H9 (cell line): ENCODE measurements around the gene KCTD5. TPM values are rescaled to one million over a fixed set of nuclear protein-coding genes. Genes with fewer than 3 reads are reported as not detected.

Experiments used
- DNase-seq: peaks from one replicate; pipeline ENCODE4 v3.0.0-alpha.2; 2017
- H2AFZ ChIP-seq: one replicate; pipeline ENCODE4 v1.6.1; 2013; ENCODE audit warnings: mild to moderate bottlenecking, low read length, control low read depth, moderate library complexity
- H2AK5ac ChIP-seq: 2 replicates; pipeline ENCODE4 v1.6.1; 2013; ENCODE audit warnings: low read length, control low read depth, mixed read lengths; ENCODE audit not compliant: insufficient read length
- H2BK120ac ChIP-seq: one replicate; pipeline ENCODE4 v1.6.1; 2013; ENCODE audit warnings: low read depth, mild to moderate bottlenecking, low read length, control low read depth, inconsistent platforms; ENCODE audit not compliant: poor library complexity, severe bottlenecking
- H2BK12ac ChIP-seq: 2 replicates; pipeline ENCODE4 v1.6.1; 2013; ENCODE audit warnings: low read length, control low read depth, mixed read lengths, low read depth; ENCODE audit not compliant: insufficient read length
- H2BK15ac ChIP-seq: 2 replicates; pipeline ENCODE4 v1.6.1; 2013; ENCODE audit warnings: low read depth, low read length, control low read depth
- H2BK20ac ChIP-seq: one replicate; pipeline ENCODE4 v1.6.1; 2013; ENCODE audit warnings: low read depth, mild to moderate bottlenecking, low read length, control low read depth, inconsistent platforms; ENCODE audit not compliant: poor library complexity, severe bottlenecking
- H2BK5ac ChIP-seq: 2 replicates; pipeline ENCODE4 v1.6.1; 2013; ENCODE audit warnings: low read length, control low read depth, mixed read lengths; ENCODE audit not compliant: insufficient read length
- H3K14ac ChIP-seq: 2 replicates; pipeline ENCODE4 v1.6.1; 2013; ENCODE audit warnings: low read length, control low read depth; ENCODE audit not compliant: insufficient read depth
- H3K18ac ChIP-seq: 2 replicates; pipeline ENCODE4 v1.6.1; 2013; ENCODE audit warnings: low read depth, mild to moderate bottlenecking, mixed read lengths, low read length, control low read depth; ENCODE audit not compliant: insufficient read length
- H3K23ac ChIP-seq: 2 replicates; pipeline ENCODE4 v1.6.1; 2013; ENCODE audit warnings: low read length, control low read depth, mixed read lengths, low read depth; ENCODE audit not compliant: insufficient read length
- H3K23me2 ChIP-seq: 2 replicates; pipeline ENCODE4 v1.6.1; 2013; ENCODE audit warnings: low read depth, mild to moderate bottlenecking, mixed read lengths, low read length, control low read depth; ENCODE audit not compliant: insufficient read length, poor library complexity, severe bottlenecking
- H3K27ac ChIP-seq: 2 replicates; pipeline ENCODE4 v1.5.1; 2013; ENCODE audit warnings: low read length, control low read depth, mixed read lengths, low read depth; ENCODE audit not compliant: insufficient read length
- H3K27me3 ChIP-seq: 2 replicates; pipeline ENCODE4 v1.6.1; 2013; ENCODE audit warnings: low read length, control low read depth, inconsistent platforms; ENCODE audit not compliant: insufficient read depth
- H3K4ac ChIP-seq: 2 replicates; pipeline ENCODE4 v1.6.1; 2013; ENCODE audit warnings: low read depth, mild to moderate bottlenecking, control low read depth, inconsistent platforms, low read length, moderate library complexity
- H3K4me1 ChIP-seq: 2 replicates; pipeline ENCODE4 v1.6.1; 2013; ENCODE audit warnings: low read length, control low read depth, inconsistent platforms; ENCODE audit not compliant: insufficient read depth
- H3K4me2 ChIP-seq: 2 replicates; pipeline ENCODE4 v1.6.1; 2013; ENCODE audit warnings: low read length, control low read depth, mixed read lengths; ENCODE audit not compliant: insufficient read length, insufficient read depth
- H3K56ac ChIP-seq: 2 replicates; pipeline ENCODE4 v1.6.1; 2013; ENCODE audit warnings: low read depth, mild to moderate bottlenecking, mixed read lengths, low read length, control low read depth; ENCODE audit not compliant: insufficient read length
- H3K79me1 ChIP-seq: 2 replicates; pipeline ENCODE4 v1.6.1; 2013; ENCODE audit warnings: low read depth, mild to moderate bottlenecking, moderate library complexity, low read length, control low read depth, inconsistent platforms; ENCODE audit not compliant: insufficient read depth, poor library complexity, severe bottlenecking
- H3K79me2 ChIP-seq: 2 replicates; pipeline ENCODE4 v1.6.1; 2013; ENCODE audit warnings: low read length, control low read depth, inconsistent platforms; ENCODE audit not compliant: insufficient read depth
- H3K9ac ChIP-seq: 2 replicates; pipeline ENCODE4 v1.6.1; 2013; ENCODE audit warnings: low read length, control low read depth, mixed read lengths; ENCODE audit not compliant: insufficient read length; ENCODE audit errors: extremely low read depth
- H3K9me3 ChIP-seq: one replicate; pipeline ENCODE4 v1.6.1; 2013; ENCODE audit warnings: low read depth, low read length, inconsistent platforms; ENCODE audit not compliant: control insufficient read depth
- H3T11ph ChIP-seq: one replicate; pipeline ENCODE4 v1.6.1; 2013; ENCODE audit warnings: mild to moderate bottlenecking, low read length, control low read depth, inconsistent platforms
- H4K20me1 ChIP-seq: one replicate; pipeline ENCODE4 v1.6.1; 2013; ENCODE audit not compliant: control insufficient read depth, insufficient read length, insufficient read depth
- H4K5ac ChIP-seq: 2 replicates; pipeline ENCODE4 v1.6.1; 2013; ENCODE audit warnings: low read depth, mild to moderate bottlenecking, mixed read lengths, low read length, control low read depth; ENCODE audit not compliant: insufficient read length
- H4K8ac ChIP-seq: replicated peaks from 2 replicates; pipeline ENCODE4 v1.6.1; 2013; ENCODE audit warnings: low read length, control low read depth, mixed read lengths, low read depth; ENCODE audit not compliant: insufficient read length
- H4K91ac ChIP-seq: 2 replicates; pipeline ENCODE4 v1.6.1; 2013; ENCODE audit warnings: low read depth, mild to moderate bottlenecking, moderate library complexity, mixed read lengths, low read length, control low read depth; ENCODE audit not compliant: insufficient read length
- H3K27ac Mint-ChIP-seq, 3 experiments: 2 replicates in 2 of 3; 3 replicates in 1 of 3; pipeline ENCODE4 v1.8.0; 2020 to 2021; ENCODE audit warnings: mixed read lengths in 3 of 3, mild to moderate bottlenecking in 1 of 3, moderate library complexity in 1 of 3
- H3K27me3 Mint-ChIP-seq: 2 replicates; pipeline ENCODE4 v1.8.0; 2021; ENCODE audit warnings: low read depth, mild to moderate bottlenecking, moderate library complexity, mixed read lengths
- H3K36me3 Mint-ChIP-seq, 3 experiments: 2 replicates in 2 of 3; 3 replicates in 1 of 3; pipeline ENCODE4 v1.8.0; 2020 to 2021; ENCODE audit warnings: low read depth in 3 of 3, mixed read lengths in 3 of 3; ENCODE audit not compliant: insufficient read depth in 1 of 3
- H3K4me1 Mint-ChIP-seq, 2 experiments: 2 replicates each; pipeline ENCODE4 v1.8.0; 2020; ENCODE audit warnings: mixed read lengths in 2 of 2
- H3K4me3 Mint-ChIP-seq, 2 experiments: 2 replicates in 1 of 2; 3 replicates in 1 of 2; pipeline ENCODE4 v1.8.0; 2020 to 2021; ENCODE audit warnings: mild to moderate bottlenecking in 2 of 2, mixed read lengths in 2 of 2, moderate library complexity in 1 of 2
- H3K9me3 Mint-ChIP-seq, 2 experiments: 2 replicates in 1 of 2; 3 replicates in 1 of 2; pipeline ENCODE4 v1.8.0; 2020; ENCODE audit warnings: mild to moderate bottlenecking in 2 of 2, mixed read lengths in 2 of 2, moderate library complexity in 1 of 2
- CTCF ChIP-seq: fragments of 200-600 bp; sonication (generic); conservative IDR thresholded peaks from 3 replicates; pipeline ENCODE4 v1.8.0; 2021; ENCODE audit warnings: antibody characterized with exemption, mild to moderate bottlenecking
- WGBS: extraction: QIAGEN DNeasy Blood & Tissue Kit; methylation state at CpG from one replicate; pipeline ENCODE4 v1.1.7; 2013; ENCODE audit warnings: missing lambda C conversion rate, low lambda C conversion rate, mixed read lengths; ENCODE audit not compliant: insufficient read length; ENCODE audit errors: extremely low coverage; 5-methylcytosine and 5-hydroxymethylcytosine counted together
- total RNA-seq: library from RNA; stranded (reverse); gene quantifications from 2 replicates; pipeline ENCODE4 v1.2.1, GENCODE V29; 2021

KCTD5 gene
- total RNA-seq, 1 experiment from 2014 or later: 39.9 TPM

DNA sequence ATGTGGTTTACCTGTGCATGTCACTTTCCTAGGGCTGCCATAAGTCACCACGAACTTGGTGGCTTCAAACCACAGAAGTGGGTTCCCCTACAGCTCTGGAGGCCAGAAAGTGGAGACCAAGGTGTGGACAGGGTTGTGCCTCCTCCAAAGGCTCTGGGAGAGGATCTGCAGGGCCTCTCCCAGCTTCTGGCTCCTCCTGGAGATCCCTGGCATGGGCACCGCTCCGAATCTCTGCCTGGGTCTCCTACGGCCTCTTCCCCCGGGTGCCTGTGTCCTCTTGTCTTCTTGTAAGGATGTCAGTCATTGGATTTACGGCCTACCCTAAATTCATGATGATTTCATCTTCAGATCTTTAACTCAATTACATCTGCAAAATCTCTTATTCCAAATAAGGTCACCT, 67.6 kb downstream of the KCTD5 start:
- Histone ChIP-seq H4K91ac (no peak overlapping the region), H3K4ac (no peak overlapping the region), H3K4me1 (no peaks in the 10 kb centered on the region; the same call in 1 of the 2 replicates), H3K23me2 (peaks cover 8% of the 10 kb centered on the region), H3K56ac (no peak overlapping the region), H3K27ac (no peak overlapping the region), H2BK15ac (no peak overlapping the region), H2BK12ac (no peak overlapping the region), H2BK5ac (no peak overlapping the region), H3K79me2 (peaks cover 17% of the 10 kb centered on the region), H3K9me3 (no peaks in the 10 kb centered on the region), H3K14ac (no peak overlapping the region), H2BK120ac (no peak overlapping the region), H3K27me3 (no peaks in the 10 kb centered on the region), H3T11ph (no peak overlapping the region), H2BK20ac (no peak overlapping the region), H3K4me2 (no peak overlapping the region), H2AK5ac (no peak overlapping the region), H3K23ac (no peak overlapping the region), H4K8ac (no peak overlapping the region), H2AFZ (no peak overlapping the region), H4K5ac (no peak overlapping the region), H4K20me1 (no peaks in the 10 kb centered on the region), H3K9ac (no peak overlapping the region), H3K79me1 (no peaks in the 10 kb centered on the region), H3K18ac (no peak overlapping the region)
- no peak for TF ChIP-seq CTCF
- peaks cover 2% of the 10 kb centered on the region; the same call in 1 of the 2 replicates for H3K27me3 Mint-ChIP-seq
- H3K36me3 Mint-ChIP-seq: peaks cover 24 to 30% (median 30%) of the 10 kb centered on the region in 3 experiments
- peaks cover 25 to 27% of the 10 kb centered on the region in 2 experiments for H3K4me1 Mint-ChIP-seq
- peak overlapping the region in 1 of 2 experiments; percentile 90; a peak in 1 of 5 replicates for H3K4me3 Mint-ChIP-seq
- H3K27ac Mint-ChIP-seq: peak overlapping the region in 1 of 3 experiments; percentile 62; a peak in 1 of 7 replicates
- WGBS: no CpG with 5 or more reads among the region's 6 CpGs
- peaks cover 0 to 3% of the 10 kb centered on the region in 2 experiments; a peak in 1 of 5 replicates for H3K9me3 Mint-ChIP-seq
- DNase-seq: no peak
